SH-SY5Y (cell line): ENCODE results near the gene ZNF90.

Experiments used
- GATA2 ChIP-seq: IDR thresholded peaks from 2 replicates; pipeline ENCODE4 v1.6.1; 2011; ENCODE audit warnings: mild to moderate bottlenecking, low read depth, low read length
- GATA3 ChIP-seq: IDR thresholded peaks from 2 replicates; pipeline ENCODE4 v1.6.1; 2011; ENCODE audit warnings: low read depth, mild to moderate bottlenecking, low read length, moderate library complexity

DNA sequence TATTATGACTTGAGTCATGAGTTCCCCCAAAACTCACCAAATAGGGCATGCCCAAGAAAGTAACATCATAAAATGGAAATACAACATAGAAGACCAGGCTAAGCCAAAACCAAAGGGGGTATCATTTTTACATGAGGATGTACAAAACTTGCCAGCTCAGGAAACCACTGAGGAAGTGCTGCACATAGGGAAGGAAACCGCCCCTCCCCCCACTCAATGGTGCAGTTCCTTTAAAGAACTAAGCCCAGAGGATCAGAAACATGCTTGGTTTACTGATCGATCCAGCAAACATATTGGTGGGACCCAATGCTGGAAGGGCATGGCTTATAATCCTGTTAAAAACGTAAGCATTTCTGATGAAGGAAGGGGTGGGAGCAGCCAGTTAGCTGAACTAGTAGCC, 85.0 kb downstream of the ZNF90 start:
- no peak for TF ChIP-seq GATA2
- no peak for TF ChIP-seq GATA3
